ENCODE data around the gene TRABD2B. TPM values are rescaled to one million over a fixed set of nuclear protein-coding genes. Genes with fewer than 3 reads are reported as not detected.

The TRABD2B gene
- total and polyA plus RNA-seq, 2 of the 4 experiments (the other 2 are of a cell fraction): not detected

GRCh38 chr1:47788761-47789160 is 208.4 kb downstream of the TRABD2B start:
- WGBS, 2 experiments (ENCODE audit: extremely low coverage in 2 of 2, insufficient read length in 1 of 2): no CpG with 5 or more reads among the region's 4 CpGs
- Histone ChIP-seq H4K91ac (ENCODE audit: insufficient read depth, low read depth, low read length) (no peak overlapping the region), H3K27ac (ENCODE audit: insufficient read depth, low read length) (no peak overlapping the region), H3K4me2 (ENCODE audit: low read depth, low read length) (no peak overlapping the region), H2BK120ac (ENCODE audit: low read depth, low read length) (no peak overlapping the region), H2AK9ac (replicated peaks; ENCODE audit: low read depth, low read length, poor library complexity) (no peak overlapping the region), H3K79me1 (ENCODE audit: low read depth in 1 of 2, low read length in 2 of 2) (no peaks in the 10 kb centered on the region), H4K20me1 (ENCODE audit: insufficient read depth, low read length) (no peaks in the 10 kb centered on the region), H3K23ac (ENCODE audit: low read depth, low read length) (no peak overlapping the region), H3K56ac (ENCODE audit: extremely low read depth, insufficient read depth, low read length) (no peak overlapping the region), H4K5ac (ENCODE audit: low read depth, low read length) (no peak overlapping the region), H3K4me3 (ENCODE audit: insufficient read depth, low read depth, low read length) (no peak overlapping the region), H2AK5ac (ENCODE audit: low read depth, low read length) (no peak overlapping the region), H3K36me3 (ENCODE audit: control insufficient read depth, insufficient read depth, low read length) (no peaks in the 10 kb centered on the region), H3K9ac (ENCODE audit: low read depth, low read length) (no peak overlapping the region), H3K18ac (ENCODE audit: low read depth, low read length) (no peak overlapping the region), H3K14ac (replicated peaks; ENCODE audit: low read depth, low read length) (no peak overlapping the region), H2BK5ac (ENCODE audit: low read depth, low read length, poor library complexity, severe bottlenecking) (no peak overlapping the region), H2BK20ac (ENCODE audit: low read depth, low read length) (no peak overlapping the region), H3K4ac (ENCODE audit: low read depth, low read length) (no peak overlapping the region), H2AFZ (replicated peaks; ENCODE audit: low read length, poor library complexity) (no peak overlapping the region), H4K8ac (ENCODE audit: low read depth in 2 of 2, low read length in 2 of 2) (no peak overlapping the region), H3K9me1 (ENCODE audit: insufficient read depth, low read length) (no peaks in the 10 kb centered on the region), H2BK15ac (ENCODE audit: low read depth, low read length) (no peak overlapping the region), H3K27me3 (ENCODE audit: control insufficient read depth, insufficient read depth, low read length) (no peaks in the 10 kb centered on the region; the same call in 1 of the 2 replicates), H3K4me1 (ENCODE audit: control insufficient read depth, insufficient read depth, low read length) (no peaks in the 10 kb centered on the region), H3K9me3 (ENCODE audit: control insufficient read depth, insufficient read depth, low read length) (no peaks in the 10 kb centered on the region)
- in situ Hi-C loops (cut with MboI; ENCODE audit: low sequenced_read_pairs) (no loop called here), intact Hi-C loops (cut with micrococcal nuclease) (no loop called here), dilution Hi-C loops (cut with HindIII; ENCODE audit: low sequenced_read_pairs, unreplicated experiment) (no loop called here)
- no TSS peak for BruUV-seq (replicated peaks)
- no peak for DNase-seq
- ChIA-PET CTCF (no interaction called here), POLR2A (ENCODE audit: unreplicated experiment) (no interaction called here)
- TF ChIP-seq CTCF (conservative IDR thresholded peaks at IDR 0.05; ENCODE audit: low read depth, low read length) (no peak), NFE2L2 (IDR thresholded peaks at IDR 0.05; ENCODE audit: low read depth, low read length) (no peak), SMC3 (IDR thresholded peaks at IDR 0.05; ENCODE audit: low read depth, low read length) (no peak), FOS (IDR thresholded peaks at IDR 0.05; ENCODE audit: low read depth, low read length) (no peak), RCOR1 (IDR thresholded peaks at IDR 0.05; ENCODE audit: insufficient replicate concordance, low read length) (no peak), RAD21 (IDR thresholded peaks at IDR 0.05; ENCODE audit: low read length) (no peak), POLR2A (IDR thresholded peaks at IDR 0.05; ENCODE audit: low read depth, low read length) (no peak), USF2 (IDR thresholded peaks at IDR 0.05; ENCODE audit: low read depth, low read length) (no peak), RFX5 (IDR thresholded peaks at IDR 0.05; ENCODE audit: low read depth, low read length) (no peak), ELK1 (IDR thresholded peaks at IDR 0.05; ENCODE audit: borderline replicate concordance, low read depth, low read length) (no peak), BHLHE40 (IDR thresholded peaks at IDR 0.05; ENCODE audit: low read depth, low read length) (no peak), MAZ (IDR thresholded peaks at IDR 0.05; ENCODE audit: borderline replicate concordance, low read depth, low read length) (no peak), CEBPB (IDR thresholded peaks at IDR 0.05; ENCODE audit: low read depth, low read length) (no peak), MXI1 (IDR thresholded peaks at IDR 0.05; ENCODE audit: borderline replicate concordance, low read depth, low read length) (no peak), CHD1 (IDR thresholded peaks at IDR 0.05; ENCODE audit: low read depth, low read length) (no peak), MAFK (IDR thresholded peaks at IDR 0.05; ENCODE audit: low read depth, low read length) (no peak)
- ATAC-seq (ENCODE audit: low read depth): no peak
